ENCODE data around the gene MAPK12.

GRCh38 chr22:50264104-50264745, 2.7 kb upstream of the MAPK12 start:
- TF ChIP-seq POLR2A (IDR thresholded peaks at IDR 0.05; ENCODE audit: extremely low read depth, insufficient read length) (no peak), CTCF (IDR thresholded peaks at IDR 0.05; ENCODE audit: low read depth, low read length) (no peak), MYC (IDR thresholded peaks at IDR 0.05; ENCODE audit: low read depth, low read length) (no peak), MAX (IDR thresholded peaks at IDR 0.05; ENCODE audit: low read depth, low read length) (no peak)

Measured in NB4 (cell line).